GM12864 (cell line): ENCODE measurements around the gene RNF168.
"Not testable (repeated sequence)": the region's sequence is repeated elsewhere in the genome, so short reads cannot be mapped to it uniquely, and the experiment has no call there.

ENCODE experiments used
- DNase-seq: peaks from one replicate; pipeline ENCODE4 v3.0.0-alpha.2; 2011; ENCODE audit warnings: low read depth
- H3K4me3 ChIP-seq: 2 replicates; pipeline ENCODE4 v1.5.1; 2011; ENCODE audit warnings: mild to moderate bottlenecking, low read depth, low read length, control low read depth
- TF ChIP-seq, protein P1 (sequence below): IDR thresholded peaks from 2 replicates; pipeline ENCODE4 v1.5.1; 2011; ENCODE audit warnings: low read depth, mild to moderate bottlenecking, moderate library complexity, low read length, control low read depth, inconsistent platforms; ENCODE audit errors: missing control alignments

The RNF168 gene

DNA sequence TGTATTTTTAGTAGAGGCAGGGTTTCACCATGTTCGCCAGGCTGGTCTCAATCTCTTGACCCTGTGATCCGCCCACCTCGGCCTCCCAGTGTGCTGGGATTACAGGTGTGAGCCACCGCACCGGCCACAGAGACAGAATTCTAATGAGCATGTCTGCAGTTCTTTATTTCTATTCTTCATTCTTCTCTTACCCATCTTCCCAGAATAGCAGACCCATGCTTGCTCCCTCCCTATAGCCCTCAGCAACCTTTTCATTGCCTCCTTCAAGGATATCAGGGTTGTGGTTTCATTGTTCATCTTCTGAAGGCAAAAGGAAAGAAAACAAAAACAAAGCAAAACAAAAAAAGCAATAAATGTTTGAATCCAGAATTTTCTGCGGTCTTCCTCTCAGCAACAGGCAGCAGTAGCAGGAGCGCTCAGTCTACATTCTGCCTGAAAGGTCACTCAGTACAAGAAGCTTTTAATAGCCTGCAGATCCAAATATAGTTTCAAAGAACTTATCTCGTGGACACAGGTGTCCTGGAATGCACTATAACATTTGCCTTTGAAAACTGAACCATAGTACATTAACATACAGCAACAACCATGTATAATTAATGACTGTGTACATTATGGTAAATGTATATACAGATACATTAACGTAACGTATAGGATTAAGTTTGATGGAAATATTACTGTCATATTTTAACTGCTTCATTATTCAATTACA, 11.5 kb upstream of the RNF168 start, which contains the start of gene SMCO1:
TSS of gene SMCO1 (minus strand) at position 434 of the 709 bp plus-strand sequence. CDS start at position 297, 137 bp downstream.
- TF ChIP-seq, protein P1, sequence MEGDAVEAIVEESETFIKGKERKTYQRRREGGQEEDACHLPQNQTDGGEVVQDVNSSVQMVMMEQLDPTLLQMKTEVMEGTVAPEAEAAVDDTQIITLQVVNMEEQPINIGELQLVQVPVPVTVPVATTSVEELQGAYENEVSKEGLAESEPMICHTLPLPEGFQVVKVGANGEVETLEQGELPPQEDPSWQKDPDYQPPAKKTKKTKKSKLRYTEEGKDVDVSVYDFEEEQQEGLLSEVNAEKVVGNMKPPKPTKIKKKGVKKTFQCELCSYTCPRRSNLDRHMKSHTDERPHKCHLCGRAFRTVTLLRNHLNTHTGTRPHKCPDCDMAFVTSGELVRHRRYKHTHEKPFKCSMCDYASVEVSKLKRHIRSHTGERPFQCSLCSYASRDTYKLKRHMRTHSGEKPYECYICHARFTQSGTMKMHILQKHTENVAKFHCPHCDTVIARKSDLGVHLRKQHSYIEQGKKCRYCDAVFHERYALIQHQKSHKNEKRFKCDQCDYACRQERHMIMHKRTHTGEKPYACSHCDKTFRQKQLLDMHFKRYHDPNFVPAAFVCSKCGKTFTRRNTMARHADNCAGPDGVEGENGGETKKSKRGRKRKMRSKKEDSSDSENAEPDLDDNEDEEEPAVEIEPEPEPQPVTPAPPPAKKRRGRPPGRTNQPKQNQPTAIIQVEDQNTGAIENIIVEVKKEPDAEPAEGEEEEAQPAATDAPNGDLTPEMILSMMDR = no peak
- no peak within 1 kb of the TSS for H3K4me3 ChIP-seq
- no peak for DNase-seq

DNA sequence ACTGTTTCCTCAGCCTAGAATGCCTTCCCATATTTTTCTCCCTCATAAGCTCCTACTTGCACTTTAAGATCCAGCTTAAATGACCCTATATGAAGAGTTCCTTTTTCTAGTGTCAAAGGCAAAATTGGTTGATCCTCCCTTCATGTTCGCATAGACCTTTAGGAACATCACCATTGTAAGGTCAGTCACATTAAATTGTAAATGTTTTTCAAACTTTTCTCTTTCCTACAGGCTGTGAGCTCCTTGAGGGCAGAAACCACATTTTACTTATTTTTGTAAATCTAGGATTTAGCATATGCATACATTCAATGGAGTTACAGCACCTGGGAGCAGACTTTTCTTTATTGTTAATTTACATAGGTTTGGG, 10.8 kb upstream of the RNF168 start:
- TF ChIP-seq, protein P1 = no peak
- no peak for DNase-seq

DNA sequence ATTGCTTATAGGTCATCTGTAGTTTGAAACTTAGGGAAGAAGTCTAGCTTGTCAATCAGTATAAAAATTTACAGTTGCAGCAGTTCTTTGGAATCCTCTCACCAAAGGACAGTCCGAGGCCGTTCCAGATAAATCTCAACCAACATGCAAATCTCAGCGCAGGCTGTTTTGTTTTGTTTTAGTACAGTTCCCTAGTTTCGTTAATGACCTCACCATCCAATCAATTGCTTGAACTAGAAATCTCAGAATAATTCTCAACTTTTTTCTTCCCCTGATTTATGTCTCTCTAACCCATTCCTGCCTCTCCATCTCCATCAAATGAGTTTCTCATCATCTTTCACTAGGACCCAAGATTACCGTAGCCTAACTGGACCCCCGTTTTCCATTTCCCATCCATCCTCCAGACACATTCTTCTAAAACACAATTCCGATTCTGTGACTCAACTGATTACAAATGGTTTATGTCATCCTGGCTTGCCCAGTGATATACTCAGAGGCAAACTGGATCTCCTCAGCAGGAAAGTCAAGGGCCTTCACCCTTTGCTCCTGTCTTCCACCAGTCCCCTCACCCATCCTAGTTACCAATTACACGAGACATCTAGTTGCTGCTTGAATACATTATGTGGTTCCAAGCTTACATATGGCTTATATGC, 10.3 kb upstream of the RNF168 start:
- no peak for DNase-seq
- TF ChIP-seq, protein P1 = no peak
- H3K4me3 ChIP-seq = no peak overlapping the region

More for the DNA sequence above, 10.8 kb upstream of the RNF168 start:
- H3K4me3 ChIP-seq = no peak overlapping the region

DNA sequence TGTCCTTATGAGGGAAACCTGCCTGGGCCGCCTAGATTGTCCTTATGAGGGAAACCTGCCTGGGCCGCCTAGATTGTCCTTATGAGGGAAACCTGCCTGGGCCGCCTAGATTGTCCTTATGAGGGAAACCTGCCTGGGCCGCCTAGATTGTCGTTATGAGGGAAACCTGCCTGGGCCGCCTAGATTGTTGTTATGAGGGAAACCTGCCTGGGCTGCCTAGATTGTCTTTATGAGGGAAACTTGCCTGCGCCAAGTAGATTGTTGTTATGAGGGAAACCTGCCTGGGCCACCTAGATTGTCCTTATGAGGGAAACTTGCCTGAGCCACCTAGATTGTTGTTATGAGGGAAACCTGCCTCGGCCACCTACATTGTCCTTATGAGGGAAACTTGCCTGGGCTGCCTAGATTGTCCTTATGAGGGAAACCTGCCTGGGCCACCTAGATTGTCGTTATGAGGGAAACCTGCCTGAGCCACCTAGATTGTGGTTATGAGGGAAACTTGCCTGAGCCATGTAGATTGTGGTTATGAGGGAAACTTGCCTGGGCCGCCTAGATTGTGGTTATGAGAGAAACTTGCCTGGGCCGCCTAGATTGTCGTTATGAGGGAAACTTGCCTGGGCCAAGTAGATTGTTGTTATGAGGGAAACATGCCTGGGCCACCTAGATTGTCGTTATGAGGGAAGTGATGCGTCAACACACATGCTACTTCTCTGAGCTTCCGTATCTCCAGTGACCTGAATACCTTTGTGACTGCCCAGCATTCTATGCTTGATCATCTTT, 8.3 kb upstream of the RNF168 start:
- not testable (repeated sequence) for DNase-seq

DNA sequence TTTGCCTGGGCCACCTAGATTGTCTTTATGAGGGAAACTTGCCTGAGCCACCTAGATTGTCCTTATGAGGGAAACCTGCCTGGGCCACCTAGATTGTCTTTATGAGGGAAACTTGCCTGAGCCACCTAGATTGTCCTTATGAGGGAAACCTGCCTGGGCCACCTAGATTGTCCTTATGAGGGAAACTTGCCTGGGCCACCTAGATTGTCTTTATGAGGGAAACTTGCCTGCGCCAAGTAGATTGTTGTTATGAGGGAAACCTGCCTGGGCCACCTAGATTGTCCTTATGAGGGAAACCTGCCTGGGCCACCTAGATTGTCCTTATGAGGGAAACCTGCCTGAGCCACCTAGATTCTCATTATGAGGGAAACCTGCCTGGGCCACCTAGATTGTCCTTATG, 7.5 kb upstream of the RNF168 start:
- H3K4me3 ChIP-seq, DNase-seq: not testable (repeated sequence)

More for the DNA sequence above, 8.3 kb upstream of the RNF168 start:
- not testable (repeated sequence) for H3K4me3 ChIP-seq

DNA sequence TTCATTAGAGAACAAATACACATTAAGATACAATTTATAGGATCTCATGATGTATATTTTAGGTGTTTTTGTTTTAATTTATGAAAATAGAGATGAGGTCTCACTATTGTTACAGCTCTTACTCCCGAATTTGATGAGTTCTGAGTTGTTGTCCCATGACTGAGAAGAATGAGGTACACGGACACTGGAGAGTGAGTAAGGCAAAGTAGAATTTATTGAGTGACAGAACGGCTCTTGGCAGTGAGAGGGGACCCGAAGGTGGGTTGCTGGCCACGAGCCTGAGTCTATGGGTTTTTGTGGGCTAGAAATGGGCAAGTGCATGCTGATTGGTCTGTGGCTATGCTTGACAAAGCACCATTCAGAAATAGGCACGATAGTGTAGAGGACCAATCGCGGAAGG, 3.1 kb upstream of the RNF168 start:
- TF ChIP-seq, protein P1 = no peak
- H3K4me3 ChIP-seq = no peak overlapping the region
- no peak for DNase-seq

DNA sequence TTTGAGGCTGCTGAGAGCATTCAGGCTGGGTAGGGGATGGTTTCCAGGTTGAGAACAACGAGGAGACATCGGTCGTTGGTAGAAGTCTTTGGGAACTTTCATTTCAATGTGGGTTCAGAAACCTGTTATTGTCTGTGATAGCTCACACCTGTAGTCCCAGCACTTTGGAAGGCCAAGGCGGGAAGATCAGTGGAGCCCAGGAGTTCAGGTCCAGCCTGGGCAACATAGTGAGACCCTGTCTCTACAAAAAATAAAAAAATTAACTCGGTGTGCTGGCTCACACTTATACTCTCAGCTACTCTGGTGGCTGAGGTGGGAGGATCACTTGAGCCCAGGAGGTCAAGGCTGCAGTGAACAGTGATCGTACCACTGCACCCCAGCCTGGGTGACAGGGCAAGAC, 988 bp upstream of the RNF168 start:
- no peak for DNase-seq
- no peak overlapping the region for H3K4me3 ChIP-seq
- TF ChIP-seq, protein P1 = no peak

DNA sequence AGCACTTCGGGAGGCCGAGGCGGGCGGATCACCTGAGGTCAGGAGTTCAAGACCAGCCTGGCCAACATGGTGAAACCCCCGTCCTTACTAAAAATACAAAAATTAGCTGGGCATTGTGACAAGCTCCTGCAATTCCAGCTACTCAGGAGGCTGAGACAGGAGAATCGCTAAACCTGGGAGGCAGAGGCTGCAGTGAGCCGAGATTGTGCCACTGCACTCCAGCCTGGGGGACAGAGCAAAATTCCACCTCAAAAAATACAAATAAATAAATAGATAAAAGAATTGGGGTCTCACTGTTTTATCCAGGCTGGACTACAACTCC, 470 bp upstream of the RNF168 start:
- not testable (repeated sequence) for DNase-seq

More for the DNA sequence above, 470 bp upstream of the RNF168 start:
- not testable (repeated sequence) for H3K4me3 ChIP-seq
